WI38 (cell line): Measurements from ENCODE around the gene CDC42BPA.

Source experiments
- H3K4me3 ChIP-seq: 2 replicates; pipeline ENCODE4 v1.5.1; 2011; ENCODE audit warnings: low read depth, mild to moderate bottlenecking, control low read depth, low read length
- CTCF ChIP-seq: IDR thresholded peaks from 2 replicates; pipeline ENCODE4 v1.5.1; 2012; ENCODE audit warnings: low read depth, mild to moderate bottlenecking, control low read depth, low read length

CDC42BPA gene

GRCh38 chr1:227058321-227058751 lies 260.0 kb downstream of the CDC42BPA start:
- no peak overlapping the region for H3K4me3 ChIP-seq
- TF ChIP-seq CTCF: no peak

- H3K4me3 ChIP-seq: no peak overlapping the region
- no peak for TF ChIP-seq CTCF
Measured at GRCh38 chr1:227049253-227049652, 269.0 kb downstream of the CDC42BPA start.

GRCh38 chr1:227043755-227044154 lies 274.5 kb downstream of the CDC42BPA start:
- no peak overlapping the region for H3K4me3 ChIP-seq
- TF ChIP-seq CTCF: no peak

GRCh38 chr1:227042292-227042691 lies 276.0 kb downstream of the CDC42BPA start:
- H3K4me3 ChIP-seq: no peak overlapping the region
- no peak for TF ChIP-seq CTCF

- no peak overlapping the region for H3K4me3 ChIP-seq
- TF ChIP-seq CTCF: no peak
Measured at GRCh38 chr1:227038401-227038800, 279.9 kb downstream of the CDC42BPA start.

- no peak for TF ChIP-seq CTCF
- H3K4me3 ChIP-seq: no peak overlapping the region
Measured at GRCh38 chr1:227037121-227037520, 281.2 kb downstream of the CDC42BPA start.

- no peak for TF ChIP-seq CTCF
- H3K4me3 ChIP-seq: no peak overlapping the region
Measured at GRCh38 chr1:227035316-227035715, 283.0 kb downstream of the CDC42BPA start.
